Astrocyte (in vitro differentiated cells and primary cell): ENCODE measurements around the gene PPA1. TPM values are rescaled to one million over a fixed set of nuclear protein-coding genes. Genes with fewer than 3 reads are reported as not detected.
A peak's percentile ranks its signal among the peaks of the same experiment; 100 is the strongest.

Experiments
- DNase-seq: peaks from one replicate; pipeline ENCODE4 v3.0.0-alpha.2; 2010; ENCODE audit warnings: low read depth
- FAIRE-seq: peaks from 2 replicates; lab custom pipeline; 2011; peaks lifted over from hg19 to GRCh38; lab: Jason Lieb, UNC
- H2AFZ ChIP-seq: 2 replicates; pipeline ENCODE4 v1.6.0; 2012; ENCODE audit warnings: low read depth, low read length, inconsistent platforms
- H3K27ac ChIP-seq: 2 replicates; pipeline ENCODE4 v1.5.1; 2011; ENCODE audit warnings: low read depth, low read length, inconsistent platforms
- H3K27me3 ChIP-seq: 2 replicates; pipeline ENCODE4 v1.6.0; 2011; ENCODE audit warnings: low read length, inconsistent platforms; ENCODE audit not compliant: insufficient read depth
- H3K36me3 ChIP-seq: 2 replicates; pipeline ENCODE4 v1.5.1; 2011; ENCODE audit warnings: low read length, inconsistent platforms; ENCODE audit not compliant: insufficient read depth
- H3K4me1 ChIP-seq: 2 replicates; pipeline ENCODE4 v1.5.1; 2011; ENCODE audit warnings: low read length, inconsistent platforms; ENCODE audit not compliant: insufficient read depth
- H3K4me2 ChIP-seq: 2 replicates; pipeline ENCODE4 v1.6.0; 2012; ENCODE audit warnings: low read length, inconsistent platforms
- H3K4me3 ChIP-seq: 2 replicates; pipeline ENCODE4 v1.5.1; 2011; ENCODE audit warnings: low read depth, mild to moderate bottlenecking, low read length, inconsistent platforms; ENCODE audit not compliant: insufficient read depth
- H3K79me2 ChIP-seq: 2 replicates; pipeline ENCODE4 v1.6.0; 2012; ENCODE audit warnings: mild to moderate bottlenecking, low read length, inconsistent platforms; ENCODE audit not compliant: insufficient read depth
- H3K9ac ChIP-seq: 2 replicates; pipeline ENCODE4 v1.6.0; 2012; ENCODE audit warnings: mild to moderate bottlenecking, low read length, inconsistent platforms
- H3K9me3 ChIP-seq: 2 replicates; pipeline ENCODE4 v1.5.1; 2012; ENCODE audit warnings: low read depth, mild to moderate bottlenecking, low read length, inconsistent platforms; ENCODE audit not compliant: insufficient read depth
- H4K20me1 ChIP-seq: 2 replicates; pipeline ENCODE4 v1.6.0; 2012; ENCODE audit warnings: low read length, inconsistent platforms; ENCODE audit not compliant: insufficient read depth
- H3K27ac Mint-ChIP-seq: one replicate; pipeline ENCODE4 v1.8.0; 2021; ENCODE audit warnings: mild to moderate bottlenecking, mixed read lengths; ENCODE audit not compliant: unreplicated experiment
- H3K27me3 Mint-ChIP-seq: one replicate; pipeline ENCODE4 v1.8.0; 2021; ENCODE audit warnings: low read depth, mixed read lengths; ENCODE audit not compliant: unreplicated experiment
- H3K36me3 Mint-ChIP-seq: one replicate; pipeline ENCODE4 v1.8.0; 2021; ENCODE audit warnings: low read depth, mixed read lengths; ENCODE audit not compliant: unreplicated experiment
- H3K4me1 Mint-ChIP-seq: one replicate; pipeline ENCODE4 v1.8.0; 2021; ENCODE audit warnings: low read depth, mixed read lengths; ENCODE audit not compliant: unreplicated experiment
- H3K4me3 Mint-ChIP-seq: one replicate; pipeline ENCODE4 v1.8.0; 2021; ENCODE audit warnings: mild to moderate bottlenecking, moderate library complexity, mixed read lengths; ENCODE audit not compliant: unreplicated experiment
- H3K9me3 Mint-ChIP-seq: one replicate; pipeline ENCODE4 v1.8.0; 2021; ENCODE audit warnings: mild to moderate bottlenecking, mixed read lengths; ENCODE audit not compliant: unreplicated experiment
- EZH2 ChIP-seq: IDR thresholded peaks from 2 replicates; pipeline ENCODE4 v1.6.1; 2012; ENCODE audit warnings: mild to moderate bottlenecking, low read length, inconsistent platforms; ENCODE audit not compliant: insufficient read depth
- total RNA-seq: library from RNA; stranded (reverse); gene quantifications from 2 replicates; pipeline ENCODE4 v1.2.1, GENCODE V29; 2021
- TF ChIP-seq, protein P1 (sequence below): IDR thresholded peaks from 2 replicates; pipeline ENCODE4 v1.5.1; 2011; ENCODE audit warnings: low read depth, mild to moderate bottlenecking, inconsistent platforms, low read length, moderate library complexity; ENCODE audit not compliant: insufficient read depth

The PPA1 gene
- total RNA-seq, 1 donor from 2014 or later = 108 TPM

DNA sequence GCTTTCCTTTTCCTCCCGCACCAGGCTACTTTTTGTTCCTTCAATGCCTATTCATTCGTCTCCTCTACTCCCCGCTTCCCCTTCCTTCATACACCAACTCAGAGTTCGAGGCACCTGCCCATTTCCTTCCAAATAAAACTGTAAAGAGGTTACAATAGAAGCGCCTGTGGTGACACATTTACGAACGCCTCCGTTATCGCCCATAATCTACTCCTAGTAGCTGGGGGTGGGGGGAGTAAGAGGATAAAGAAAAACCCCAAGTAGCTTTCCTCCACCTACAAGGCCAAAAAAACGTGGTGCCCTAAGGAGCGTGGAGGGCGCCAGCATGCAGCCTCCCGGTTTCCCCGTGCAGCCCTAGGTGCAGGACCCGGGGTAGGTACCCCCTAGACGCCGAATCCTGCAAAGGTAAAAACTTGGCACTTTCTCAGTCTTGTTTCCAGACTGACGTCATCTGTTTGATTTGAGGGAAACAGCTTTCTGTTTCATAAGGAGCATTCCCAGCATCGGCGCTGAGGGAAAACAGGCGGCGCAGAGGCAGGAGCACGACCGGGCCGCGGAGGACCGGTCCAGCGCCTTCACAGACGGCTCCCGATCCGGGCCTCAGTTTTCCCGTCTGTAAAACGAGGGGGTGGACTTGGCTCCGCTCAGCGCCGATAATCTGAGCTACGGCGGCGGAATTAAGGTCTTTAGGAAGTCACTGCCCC is 922 bp downstream of the PPA1 start:
- peaks cover 2% of the 10 kb centered on the region for H3K27me3 Mint-ChIP-seq
- peaks cover 3% of the 10 kb centered on the region for H3K9me3 Mint-ChIP-seq
- peak overlapping the region; percentile 96 for H3K4me2 ChIP-seq
- DNase-seq = peak; percentile 42
- peaks cover 56% of the 10 kb centered on the region for H3K79me2 ChIP-seq
- peak overlapping the region; percentile 98 for H3K4me3 Mint-ChIP-seq
- H3K27ac ChIP-seq = peak overlapping the region; percentile 73
- H3K9me3 ChIP-seq = no peaks in the 10 kb centered on the region
- peak overlapping the region; percentile 80 for H2AFZ ChIP-seq
- H3K4me1 ChIP-seq = peaks cover 16% of the 10 kb centered on the region
- peak overlapping the region; percentile 93 for H3K9ac ChIP-seq
- H3K4me1 Mint-ChIP-seq = peaks cover 5% of the 10 kb centered on the region
- TF ChIP-seq EZH2 = no peak
- TF ChIP-seq, protein P1, sequence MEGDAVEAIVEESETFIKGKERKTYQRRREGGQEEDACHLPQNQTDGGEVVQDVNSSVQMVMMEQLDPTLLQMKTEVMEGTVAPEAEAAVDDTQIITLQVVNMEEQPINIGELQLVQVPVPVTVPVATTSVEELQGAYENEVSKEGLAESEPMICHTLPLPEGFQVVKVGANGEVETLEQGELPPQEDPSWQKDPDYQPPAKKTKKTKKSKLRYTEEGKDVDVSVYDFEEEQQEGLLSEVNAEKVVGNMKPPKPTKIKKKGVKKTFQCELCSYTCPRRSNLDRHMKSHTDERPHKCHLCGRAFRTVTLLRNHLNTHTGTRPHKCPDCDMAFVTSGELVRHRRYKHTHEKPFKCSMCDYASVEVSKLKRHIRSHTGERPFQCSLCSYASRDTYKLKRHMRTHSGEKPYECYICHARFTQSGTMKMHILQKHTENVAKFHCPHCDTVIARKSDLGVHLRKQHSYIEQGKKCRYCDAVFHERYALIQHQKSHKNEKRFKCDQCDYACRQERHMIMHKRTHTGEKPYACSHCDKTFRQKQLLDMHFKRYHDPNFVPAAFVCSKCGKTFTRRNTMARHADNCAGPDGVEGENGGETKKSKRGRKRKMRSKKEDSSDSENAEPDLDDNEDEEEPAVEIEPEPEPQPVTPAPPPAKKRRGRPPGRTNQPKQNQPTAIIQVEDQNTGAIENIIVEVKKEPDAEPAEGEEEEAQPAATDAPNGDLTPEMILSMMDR = no peak
- peaks cover 28% of the 10 kb centered on the region for H4K20me1 ChIP-seq
- peak overlapping the region; percentile 87 for H3K27ac Mint-ChIP-seq
- peak overlapping the region; percentile 87 for H3K4me3 ChIP-seq
- H3K36me3 ChIP-seq = peaks cover 8% of the 10 kb centered on the region
- FAIRE-seq = no peak
- H3K36me3 Mint-ChIP-seq = no peaks in the 10 kb centered on the region
- H3K27me3 ChIP-seq = no peaks in the 10 kb centered on the region

- Histone ChIP-seq H3K4me3 (no peak overlapping the region), H3K4me1 (peaks cover 13% of the 10 kb centered on the region), H3K4me2 (no peak overlapping the region), H2AFZ (no peak overlapping the region), H3K9ac (no peak overlapping the region), H3K27ac (no peak overlapping the region), H3K27me3 (no peaks in the 10 kb centered on the region), H4K20me1 (peaks cover 47% of the 10 kb centered on the region), H3K79me2 (peaks cover 91% of the 10 kb centered on the region), H3K36me3 (peaks cover 11% of the 10 kb centered on the region), H3K9me3 (no peaks in the 10 kb centered on the region)
- Mint-ChIP-seq H3K27me3 (no peaks in the 10 kb centered on the region), H3K27ac (no peak overlapping the region), H3K36me3 (no peaks in the 10 kb centered on the region), H3K9me3 (no peaks in the 10 kb centered on the region), H3K4me1 (peaks cover 8% of the 10 kb centered on the region), H3K4me3 (no peak overlapping the region)
- TF ChIP-seq EZH2 = no peak
- TF ChIP-seq, protein P1 = no peak
- FAIRE-seq (no peak), DNase-seq (no peak)
Observed at GRCh38 chr10:70228491-70228890, 4.7 kb downstream of the PPA1 start.
